Aorta (tissue), 5 donors: Measurements from ENCODE around the gene UBR1. TPM values are rescaled to one million over a fixed set of nuclear protein-coding genes. Genes with fewer than 3 reads are reported as not detected.

Experiments used
- ATAC-seq: fragments of 200-7000 bp; cut with Tn5 transposase; one replicate; pipeline ENCODE4 v1.9.1; 2022; ENCODE audit warnings: moderate library complexity; ENCODE audit not compliant: low FRiP score
- DNase-seq, 2 donors: peaks; one replicate each; pipeline ENCODE4 v3.0.0-alpha.2; 2020
- H3K27ac ChIP-seq, 2 donors: one replicate each; pipeline ENCODE4 v1.5.1; 2013; ENCODE audit warnings: low read length in 2 of 2, mild to moderate bottlenecking in 2 of 2, moderate library complexity in 2 of 2, control low read depth in 1 of 2, inconsistent platforms in 1 of 2, low read depth in 1 of 2
- H3K27me3 ChIP-seq, 2 donors: one replicate each; pipeline ENCODE4 v1.6.1; 2013; ENCODE audit warnings: control low read depth in 1 of 2, low read length in 1 of 2, mild to moderate bottlenecking in 1 of 2, moderate library complexity in 1 of 2; ENCODE audit not compliant: insufficient read depth in 2 of 2, control insufficient read depth in 1 of 2
- H3K36me3 ChIP-seq, 2 donors: one replicate each; pipeline ENCODE4 v1.6.1; 2013; ENCODE audit warnings: control low read depth in 1 of 2, low read length in 1 of 2, mild to moderate bottlenecking in 1 of 2; ENCODE audit not compliant: insufficient read depth in 2 of 2, control insufficient read depth in 1 of 2
- H3K4me1 ChIP-seq, 2 donors: one replicate each; pipeline ENCODE4 v1.6.1; 2013; ENCODE audit warnings: low read length in 2 of 2, control low read depth in 1 of 2, mild to moderate bottlenecking in 1 of 2, moderate library complexity in 1 of 2; ENCODE audit not compliant: insufficient read depth in 2 of 2, control insufficient read depth in 1 of 2
- H3K4me3 ChIP-seq, 2 donors: one replicate each; pipeline ENCODE4 v1.5.1; 2013; ENCODE audit warnings: low read length in 2 of 2, control low read depth in 1 of 2, mild to moderate bottlenecking in 1 of 2
- H3K9me3 ChIP-seq: one replicate; pipeline ENCODE4 v1.6.1; 2013; ENCODE audit warnings: mild to moderate bottlenecking, low read length; ENCODE audit not compliant: control insufficient read depth
- WGBS, 2 donors: extraction: QIAGEN DNeasy Blood & Tissue Kit; methylation state at CpG; one replicate each; pipeline ENCODE4 v1.1.7; 2013; 5-methylcytosine and 5-hydroxymethylcytosine counted together
- intact Hi-C, 2 donors: fragments of 100-400 bp; cut with DNase I; formaldehyde crosslinking; loops; one replicate each; pipeline versions ENCODE4 v1.14.2 to v1.15.0; 2022
- polyA plus RNA-seq, 2 donors: library from polyadenylated mRNA; stranded (reverse); fragments of 200-250 nt; gene quantifications; one replicate each; pipeline ENCODE4 v1.2.3, GENCODE V29; 2013
- total RNA-seq, 2 donors: library from RNA; stranded (reverse); fragmentation: NEBNext Ultra II Directional; extraction: Animal tissue kit (Norgen Biotek cat#: 25700); gene quantifications; one replicate each; pipeline ENCODE4 v1.2.1, GENCODE V29; 2021
- donor health status: healthy with polysubstance abuse.
- donor health status: Bipolar disorder and iron deficiency.
- donor health status: DM: no; HTN: no; CAD: no.
- donor health status: DM: no; HTN: no; CAD: no.
- donor health status: DM: yes; HTN: yes; CAD: no.

The UBR1 gene
- total and polyA plus RNA-seq, 4 donors: 4.0 to 43.7 (median 25.0) TPM

DNA sequence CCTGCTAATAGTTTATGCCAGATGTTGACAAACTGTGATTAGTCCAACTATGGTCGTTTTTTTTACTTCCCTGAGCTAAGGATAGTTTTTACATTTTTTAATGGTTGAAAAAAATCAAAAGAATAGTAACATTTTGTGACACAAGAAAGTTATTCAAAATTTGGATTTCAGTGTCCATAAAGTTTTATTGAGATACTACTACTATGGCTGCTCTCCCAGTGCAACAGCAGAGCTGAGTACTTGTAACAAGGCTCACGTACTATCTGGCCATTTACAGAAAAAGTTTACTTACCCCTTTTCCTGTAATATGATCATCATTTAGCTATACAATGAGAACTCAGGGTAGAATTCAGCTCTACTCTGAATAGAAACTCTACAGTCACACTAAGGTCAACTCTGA is 16.0 kb upstream of the UBR1 start:
- Histone ChIP-seq H3K27me3 (no peaks in the 10 kb centered on the region), H3K36me3 (no peaks in the 10 kb centered on the region), H3K4me1 (no peaks in the 10 kb centered on the region), H3K9me3 (no peaks in the 10 kb centered on the region), H3K27ac (no peak overlapping the region), H3K4me3 (no peak overlapping the region)
- WGBS, 2 donors: 66 to 85% methylated on average over 2 of the region's 2 CpGs
- intact Hi-C loops: no loop called here
- ATAC-seq (no peak), DNase-seq (no peak)

GRCh38 chr15:43118829-43119228 is 13.0 kb upstream of the UBR1 start:
- Histone ChIP-seq H3K27me3 (no peaks in the 10 kb centered on the region), H3K36me3 (no peaks in the 10 kb centered on the region), H3K27ac (no peak overlapping the region), H3K9me3 (no peaks in the 10 kb centered on the region), H3K4me1 (no peaks in the 10 kb centered on the region), H3K4me3 (no peak overlapping the region)
- DNase-seq (no peak), ATAC-seq (no peak)
- intact Hi-C loops: no loop called here
- WGBS, 2 donors: 88 to 94% methylated on average over 2 of the region's 2 CpGs

GRCh38 chr15:43118286-43118685 is 12.4 kb upstream of the UBR1 start:
- no peaks in the 10 kb centered on the region for H3K27me3 ChIP-seq
- 58 to 59% methylated on average over 1 of the region's 1 CpG for WGBS, 2 donors
- H3K36me3 ChIP-seq: no peaks in the 10 kb centered on the region
- no peak overlapping the region for H3K27ac ChIP-seq
- DNase-seq (no peak), ATAC-seq (no peak)
- H3K4me1 ChIP-seq: no peaks in the 10 kb centered on the region
- intact Hi-C loops: no loop called here
- H3K9me3 ChIP-seq: no peaks in the 10 kb centered on the region
- no peak overlapping the region for H3K4me3 ChIP-seq

- intact Hi-C loops: no loop called here
- Histone ChIP-seq H3K4me1 (no peaks in the 10 kb centered on the region), H3K4me3 (no peak overlapping the region), H3K36me3 (no peaks in the 10 kb centered on the region), H3K9me3 (no peaks in the 10 kb centered on the region), H3K27me3 (no peaks in the 10 kb centered on the region), H3K27ac (no peak overlapping the region)
- no peak for DNase-seq
- WGBS, 2 donors: 70 to 72% methylated on average over 3 of the region's 3 CpGs
- no peak for ATAC-seq
Measured at GRCh38 chr15:43111354-43111753, 5.5 kb upstream of the UBR1 start.

- Histone ChIP-seq H3K36me3 (no peaks in the 10 kb centered on the region), H3K27me3 (no peaks in the 10 kb centered on the region), H3K4me3 (no peak overlapping the region), H3K4me1 (peaks cover 0 to 4% of the 10 kb centered on the region in 2 donors), H3K9me3 (no peaks in the 10 kb centered on the region), H3K27ac (no peak overlapping the region)
- ATAC-seq (no peak), DNase-seq (no peak)
- WGBS, 2 donors: 81 to 93% methylated on average over 1 of the region's 1 CpG
- intact Hi-C loops: loop anchor here in 1 of 2 donors (5.0 kb wide), 1 partner anchor 80 kb away; the partner anchor contains the start of gene CCNDBP1
Measured at GRCh38 chr15:43107751-43108150, 1.9 kb upstream of the UBR1 start.

GRCh38 chr15:43106486-43106829 is 620 bp upstream of the UBR1 start:
- H3K27ac ChIP-seq: peak overlapping the region; percentile 51 to 78
- H3K9me3 ChIP-seq: no peaks in the 10 kb centered on the region
- 21 to 22% methylated on average over 7 of the region's 7 CpGs for WGBS, 2 donors
- H3K27me3 ChIP-seq: no peaks in the 10 kb centered on the region
- ATAC-seq (no peak), DNase-seq (no peak)
- peak overlapping the region; percentile 67 to 97 for H3K4me3 ChIP-seq
- H3K4me1 ChIP-seq: peaks cover 0 to 4% of the 10 kb centered on the region in 2 donors
- no peaks in the 10 kb centered on the region for H3K36me3 ChIP-seq
- intact Hi-C loops: loop anchor here in 1 of 2 donors (5.0 kb wide), 1 partner anchor 81 kb away; the partner anchor contains the start of gene CCNDBP1

DNA sequence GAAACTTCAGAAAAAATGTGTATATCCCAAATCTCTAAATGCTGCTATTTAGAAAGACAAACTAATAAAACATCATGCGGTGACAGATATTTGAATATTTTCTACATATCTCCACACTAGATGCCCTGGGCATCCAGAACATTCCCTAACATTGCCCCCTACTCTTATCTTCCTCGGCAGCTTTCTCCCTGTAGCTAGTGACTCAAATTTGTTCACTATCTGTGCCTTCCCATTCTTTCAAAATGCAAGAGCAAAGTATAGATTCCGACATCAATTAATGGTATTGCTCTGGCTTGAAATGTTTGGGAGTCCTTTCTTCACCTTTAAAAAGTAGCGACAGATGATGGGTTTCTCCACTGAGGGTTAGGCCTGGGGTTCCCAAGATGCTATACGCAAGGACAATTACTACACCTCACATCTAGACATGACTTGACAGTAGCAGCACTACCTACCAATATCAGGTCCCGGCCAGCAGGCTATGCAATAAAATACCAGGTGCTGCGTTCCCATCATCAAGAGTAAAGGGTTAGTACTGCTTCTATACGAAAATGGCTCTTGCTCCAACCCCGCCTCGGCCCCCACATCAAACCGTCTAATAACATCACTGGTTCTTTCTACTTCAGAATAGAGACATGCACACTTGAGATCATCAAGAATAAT is 631 bp downstream of the UBR1 start:
- ATAC-seq (peak; percentile 34), DNase-seq (no peak)
- WGBS, 2 donors: 7 to 9% methylated on average over 11 of the region's 11 CpGs
- no peaks in the 10 kb centered on the region for H3K36me3 ChIP-seq
- no peaks in the 10 kb centered on the region for H3K9me3 ChIP-seq
- H3K27ac ChIP-seq: peak overlapping the region in 1 of 2 donors; percentile 42
- H3K27me3 ChIP-seq: no peaks in the 10 kb centered on the region
- H3K4me3 ChIP-seq: peak overlapping the region; percentile 74 to 97
- H3K4me1 ChIP-seq: peaks cover 0 to 4% of the 10 kb centered on the region in 2 donors
- intact Hi-C loops: loop anchor here in 1 of 2 donors (5.0 kb wide), 1 partner anchor 82 kb away; the partner anchor contains the start of gene CCNDBP1

DNA sequence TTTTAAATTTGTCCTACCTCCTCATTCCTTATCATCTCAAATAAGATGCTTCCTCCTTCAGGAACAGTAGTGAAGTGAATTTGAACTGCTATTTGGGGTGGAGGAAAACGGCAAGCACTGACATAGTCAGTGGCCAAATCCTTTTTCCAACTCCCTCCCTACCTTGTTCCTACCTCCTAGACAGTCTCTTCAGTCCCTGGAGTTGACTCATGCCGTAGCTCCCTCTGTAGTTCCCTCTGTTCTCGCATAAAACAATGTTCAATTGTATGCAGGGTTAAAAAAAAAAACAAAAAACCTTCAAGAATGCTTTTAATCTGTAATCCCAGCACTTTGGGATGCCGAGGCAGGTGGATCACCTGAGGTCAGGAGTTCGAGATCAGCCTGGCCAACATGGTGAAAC is 1.4 kb downstream of the UBR1 start:
- Histone ChIP-seq H3K27me3 (no peaks in the 10 kb centered on the region), H3K4me1 (peaks cover 0 to 4% of the 10 kb centered on the region in 2 donors), H3K27ac (no peak overlapping the region), H3K4me3 (peak overlapping the region in 1 of 2 donors; percentile 14), H3K36me3 (peaks cover 0 to 2% of the 10 kb centered on the region in 2 donors), H3K9me3 (no peaks in the 10 kb centered on the region)
- ATAC-seq: no peak
- intact Hi-C loops: no loop called here
- 60 to 65% methylated on average over 5 of the region's 5 CpGs for WGBS, 2 donors
- DNase-seq: no peak

DNA sequence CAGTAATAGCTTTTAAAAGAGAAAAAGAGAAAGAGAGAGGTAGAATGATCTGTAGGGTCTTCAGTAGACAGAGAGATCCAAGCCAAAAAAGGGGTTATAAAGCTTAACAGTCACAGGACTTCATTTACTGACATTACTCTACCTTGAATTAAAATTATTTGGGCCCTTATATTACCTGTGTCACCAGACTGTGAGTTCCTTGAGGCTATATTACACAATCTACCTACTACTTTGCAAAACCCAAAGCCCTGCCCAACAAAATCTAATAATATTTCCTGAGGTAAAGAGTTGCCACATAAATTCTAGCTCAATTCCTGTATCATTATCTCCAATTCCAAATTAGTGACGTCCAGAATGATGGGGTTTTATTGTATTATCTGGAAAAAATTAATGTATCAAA is 1.9 kb downstream of the UBR1 start:
- WGBS, 2 donors: 31 to 46% methylated on average over 1 of the region's 1 CpG
- no peak for DNase-seq
- Histone ChIP-seq H3K4me1 (peaks cover 0 to 4% of the 10 kb centered on the region in 2 donors), H3K9me3 (no peaks in the 10 kb centered on the region), H3K36me3 (peaks cover 0 to 2% of the 10 kb centered on the region in 2 donors), H3K27ac (no peak overlapping the region), H3K27me3 (no peaks in the 10 kb centered on the region), H3K4me3 (no peak overlapping the region)
- no peak for ATAC-seq
- intact Hi-C loops: no loop called here
